Natural killer cell treated with Interleukin-12 subunit alpha and Interleukin-12 subunit beta and Interleukin-15 and Interleukin-18, amount 100 ng/mL, for 72 hours (primary cell): ENCODE measurements around the gene AAMP. TPM values are rescaled to one million over a fixed set of nuclear protein-coding genes. Genes with fewer than 3 reads are reported as not detected.

ENCODE experiments used
- ATAC-seq, 2 donors: fragments of 150-1000 bp; cut with Tn5 transposase in 1 of 2; sonication (Bioruptor Pico), chemical (Tn5 transposase) in 1 of 2; 2 replicates each; pipeline ENCODE4 v1.10.0; 2021
- DNase-seq: peaks from one replicate; pipeline ENCODE4 v3.0.0; 2022; ENCODE audit warnings: low spot score
- H3K27ac Mint-ChIP-seq, 2 donors: 1 replicate in 1 of 2; 2 replicates in 1 of 2; pipeline ENCODE4 v1.8.0; 2022; ENCODE audit warnings: mixed read lengths in 2 of 2, mild to moderate bottlenecking in 1 of 2, moderate library complexity in 1 of 2
- H3K27me3 Mint-ChIP-seq, 2 donors: 1 replicate in 1 of 2; 2 replicates in 1 of 2; pipeline ENCODE4 v1.8.0; 2022; ENCODE audit warnings: mixed read lengths in 2 of 2
- H3K36me3 Mint-ChIP-seq: one replicate; pipeline ENCODE4 v1.8.0; 2022; ENCODE audit warnings: mixed read lengths
- H3K4me1 Mint-ChIP-seq, 2 donors: 1 replicate in 1 of 2; 2 replicates in 1 of 2; pipeline ENCODE4 v1.8.0; 2022; ENCODE audit warnings: low read depth in 2 of 2, mixed read lengths in 2 of 2, mild to moderate bottlenecking in 1 of 2
- H3K4me3 Mint-ChIP-seq: one replicate; pipeline ENCODE4 v1.8.0; 2022; ENCODE audit warnings: mixed read lengths
- H3K9me3 Mint-ChIP-seq: 2 replicates; pipeline ENCODE4 v1.8.0; 2022; ENCODE audit warnings: mixed read lengths
- total RNA-seq, 2 donors: library from RNA; stranded (reverse); gene quantifications; one replicate each; pipeline ENCODE4 v1.2.3, GENCODE V29; 2022

AAMP gene
- total RNA-seq, 2 donors from 2014 or later: 75.6 to 104 TPM

DNA sequence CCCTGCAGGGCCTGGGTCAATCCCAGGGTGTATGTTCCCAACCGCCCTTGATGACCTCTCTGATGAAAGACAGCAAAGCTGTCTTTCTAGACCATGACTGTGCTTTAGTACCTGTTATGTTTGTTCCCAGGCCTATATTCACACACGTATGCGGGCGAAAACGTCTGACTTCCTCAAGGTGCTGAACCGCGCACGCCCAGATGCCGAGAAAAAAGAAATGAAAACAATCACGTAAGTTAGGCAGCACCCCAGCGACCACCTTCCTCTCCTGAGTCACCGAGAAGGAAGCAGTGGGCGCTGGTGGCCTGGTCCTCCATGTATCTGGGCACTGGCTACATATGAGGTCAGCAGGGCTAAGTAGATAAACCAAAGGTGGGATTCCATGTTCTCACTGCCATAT is 20.2 kb downstream of the AAMP start:
- ATAC-seq (no peak), DNase-seq (no peak)
- peaks cover 41% of the 10 kb centered on the region for H3K36me3 Mint-ChIP-seq
- no peaks in the 10 kb centered on the region for H3K9me3 Mint-ChIP-seq
- H3K27me3 Mint-ChIP-seq: no peaks in the 10 kb centered on the region
- no peak overlapping the region for H3K4me3 Mint-ChIP-seq
- peak overlapping the region in 1 of 2 donors; percentile 33 for H3K27ac Mint-ChIP-seq
- peaks cover 0 to 18% of the 10 kb centered on the region in 2 donors for H3K4me1 Mint-ChIP-seq

DNA sequence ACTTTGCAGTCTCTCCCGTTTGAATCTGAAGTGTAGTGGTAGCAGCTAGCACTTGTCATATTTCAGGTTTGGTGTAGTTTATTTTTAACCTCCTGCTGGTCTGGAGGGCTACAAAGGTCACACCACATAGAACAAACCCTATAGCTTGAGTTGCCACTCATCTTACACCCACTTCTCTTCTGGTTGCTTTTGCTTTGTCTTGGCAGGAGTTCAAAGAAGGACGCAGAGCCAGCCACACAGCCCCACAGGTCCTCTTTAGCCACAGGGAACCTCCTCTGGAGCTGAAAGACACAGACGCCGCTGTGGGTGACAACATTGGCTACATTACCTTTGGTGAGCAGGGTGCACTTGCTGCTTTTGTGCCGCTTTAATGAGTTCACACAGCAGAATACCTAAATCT is 24.7 kb downstream of the AAMP start:
- DNase-seq (no peak), ATAC-seq (no peak)
- no peak overlapping the region for H3K4me3 Mint-ChIP-seq
- H3K9me3 Mint-ChIP-seq: no peaks in the 10 kb centered on the region
- no peaks in the 10 kb centered on the region for H3K27me3 Mint-ChIP-seq
- H3K36me3 Mint-ChIP-seq: peaks cover 30% of the 10 kb centered on the region
- H3K4me1 Mint-ChIP-seq: peaks cover 12 to 29% of the 10 kb centered on the region in 2 donors
- H3K27ac Mint-ChIP-seq: peak overlapping the region; percentile 30 to 77

DNA sequence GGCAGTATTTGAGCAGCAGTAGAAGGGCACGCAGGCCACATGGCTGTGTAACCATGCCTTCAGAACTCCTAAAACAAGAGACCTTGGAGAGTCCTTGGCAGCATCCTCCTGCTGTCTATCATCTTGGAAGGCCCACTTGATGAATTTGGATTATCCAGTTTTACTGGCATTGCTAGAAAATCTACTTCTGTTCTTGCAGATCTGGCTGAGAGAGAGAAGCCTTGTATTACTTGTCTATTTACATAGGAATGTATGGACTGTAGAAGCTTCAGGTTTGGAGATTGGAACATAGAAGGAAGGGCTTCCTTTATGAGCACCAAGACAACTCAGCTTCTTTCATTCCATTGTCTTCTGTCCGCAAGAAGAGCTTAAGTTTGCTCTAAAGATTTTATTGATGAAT is 25.3 kb downstream of the AAMP start:
- no peak for ATAC-seq
- no peak for DNase-seq
- Mint-ChIP-seq H3K9me3 (no peaks in the 10 kb centered on the region), H3K4me1 (peaks cover 12 to 26% of the 10 kb centered on the region in 2 donors), H3K27me3 (no peaks in the 10 kb centered on the region), H3K36me3 (peaks cover 26% of the 10 kb centered on the region), H3K27ac (peak overlapping the region; percentile 30 to 77), H3K4me3 (no peak overlapping the region)

DNA sequence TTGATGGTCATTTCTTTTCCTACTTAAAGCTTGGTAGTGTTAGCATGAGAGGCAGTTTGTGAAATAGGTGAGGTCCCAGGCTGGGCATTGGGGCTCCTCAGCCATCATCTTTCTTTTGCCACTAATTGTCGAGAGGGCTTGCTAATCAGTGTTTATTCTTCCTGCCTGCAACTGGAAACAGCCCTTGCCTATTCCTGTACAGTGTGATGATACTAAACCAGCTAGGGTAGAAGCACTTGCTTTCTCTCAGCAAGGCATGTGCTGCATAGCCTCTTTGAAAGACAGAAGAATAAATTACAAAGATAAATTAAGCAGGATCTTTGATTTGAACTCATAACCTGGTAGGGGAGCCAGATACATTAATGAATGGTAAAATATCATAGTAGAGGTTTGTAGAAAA is 25.7 kb downstream of the AAMP start:
- ATAC-seq (no peak), DNase-seq (no peak)
- Mint-ChIP-seq H3K27me3 (no peaks in the 10 kb centered on the region), H3K27ac (peak overlapping the region; percentile 30 to 77), H3K4me3 (no peak overlapping the region), H3K4me1 (peaks cover 13 to 26% of the 10 kb centered on the region in 2 donors), H3K36me3 (peaks cover 28% of the 10 kb centered on the region), H3K9me3 (no peaks in the 10 kb centered on the region)

DNA sequence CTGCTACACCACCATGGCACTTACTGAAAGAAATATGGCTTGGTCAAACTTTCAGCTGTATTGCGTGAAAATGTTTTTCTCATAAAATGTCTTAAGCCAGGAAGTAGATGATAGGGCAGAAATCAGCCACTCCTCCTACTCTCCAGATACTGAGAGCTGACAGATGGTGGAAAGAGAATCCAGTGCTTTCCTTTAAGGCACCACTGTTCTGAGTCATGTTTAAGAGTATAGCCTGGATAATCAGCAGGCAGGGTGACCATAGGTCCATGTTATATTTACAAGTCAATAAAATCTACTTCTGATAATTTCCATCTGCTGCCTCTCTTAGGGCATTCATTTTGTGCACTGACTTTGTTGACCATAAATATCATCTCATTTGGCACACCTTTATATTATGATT is 31.1 kb downstream of the AAMP start:
- no peak for DNase-seq
- ATAC-seq: no peak
- H3K27me3 Mint-ChIP-seq: no peaks in the 10 kb centered on the region
- H3K36me3 Mint-ChIP-seq: peaks cover 31% of the 10 kb centered on the region
- H3K4me3 Mint-ChIP-seq: no peak overlapping the region
- H3K4me1 Mint-ChIP-seq: peaks cover 12 to 29% of the 10 kb centered on the region in 2 donors
- peak overlapping the region in 1 of 2 donors; percentile 37 for H3K27ac Mint-ChIP-seq
- no peaks in the 10 kb centered on the region for H3K9me3 Mint-ChIP-seq

DNA sequence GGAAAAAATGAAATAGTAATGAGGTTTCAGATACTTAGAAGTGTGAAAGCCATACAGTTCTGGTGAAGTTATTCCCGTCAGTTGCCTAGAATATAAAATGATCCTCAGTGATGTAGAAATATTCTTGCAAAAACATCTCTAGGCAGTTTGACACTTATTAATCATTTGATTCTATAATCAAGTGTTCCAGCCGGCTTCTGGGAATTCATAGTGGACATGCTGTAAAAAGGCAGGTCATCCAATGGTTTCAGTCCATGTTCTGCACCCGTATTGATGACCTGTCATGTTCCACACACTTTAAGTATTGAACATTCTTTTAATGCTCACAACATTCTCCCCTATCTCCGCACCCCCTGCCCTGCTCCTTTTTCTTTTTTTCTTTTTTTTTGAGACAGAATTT is 33.1 kb downstream of the AAMP start:
- Mint-ChIP-seq H3K4me3 (no peak overlapping the region), H3K27me3 (no peaks in the 10 kb centered on the region), H3K9me3 (no peaks in the 10 kb centered on the region), H3K27ac (no peak overlapping the region), H3K4me1 (peaks cover 11 to 34% of the 10 kb centered on the region in 2 donors), H3K36me3 (peaks cover 36% of the 10 kb centered on the region)
- ATAC-seq (no peak), DNase-seq (no peak)

DNA sequence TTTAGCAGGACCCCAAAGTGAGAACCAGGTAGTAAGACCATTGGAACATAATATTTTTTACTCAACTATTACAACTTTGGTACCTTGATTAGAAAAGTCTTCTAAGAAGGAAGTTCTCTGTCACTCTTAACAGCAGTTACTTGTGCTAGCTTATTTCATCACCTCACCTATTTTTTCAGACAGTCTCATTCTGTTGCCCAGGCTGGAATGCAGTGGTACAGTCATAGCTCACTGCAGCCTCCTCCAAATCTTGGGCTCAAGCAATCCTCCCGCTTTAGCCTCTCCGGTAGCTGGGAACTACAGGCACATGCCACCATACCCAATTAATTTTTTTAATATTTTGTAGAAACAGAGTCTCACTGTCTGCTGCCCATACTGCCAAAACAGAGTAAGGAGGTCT is 34.9 kb downstream of the AAMP start:
- Mint-ChIP-seq H3K36me3 (peaks cover 46% of the 10 kb centered on the region), H3K27me3 (no peaks in the 10 kb centered on the region), H3K9me3 (no peaks in the 10 kb centered on the region), H3K4me1 (peaks cover 23 to 43% of the 10 kb centered on the region in 2 donors), H3K27ac (peak overlapping the region; percentile 14 to 51), H3K4me3 (no peak overlapping the region)
- no peak for DNase-seq
- no peak for ATAC-seq

DNA sequence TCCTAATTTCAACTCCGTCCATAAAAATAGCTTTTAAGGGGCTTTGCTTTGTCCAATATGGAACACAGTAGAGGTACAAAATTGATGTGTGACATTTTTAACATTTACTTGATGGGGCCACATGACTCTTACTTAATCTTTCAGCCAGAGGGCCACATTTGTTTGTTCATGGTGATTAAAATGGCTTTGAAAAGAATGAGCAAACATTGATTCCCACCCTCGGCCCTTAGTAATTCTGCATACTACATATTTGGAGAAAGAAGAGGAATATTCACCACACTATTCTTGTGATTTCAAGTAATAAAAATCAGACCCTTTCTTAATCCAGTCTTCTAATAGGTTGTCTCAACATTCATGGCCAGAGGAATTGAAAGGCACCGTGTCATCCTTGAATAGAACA is 35.4 kb downstream of the AAMP start:
- Mint-ChIP-seq H3K4me3 (no peak overlapping the region), H3K36me3 (peaks cover 46% of the 10 kb centered on the region)
- DNase-seq: no peak

DNA sequence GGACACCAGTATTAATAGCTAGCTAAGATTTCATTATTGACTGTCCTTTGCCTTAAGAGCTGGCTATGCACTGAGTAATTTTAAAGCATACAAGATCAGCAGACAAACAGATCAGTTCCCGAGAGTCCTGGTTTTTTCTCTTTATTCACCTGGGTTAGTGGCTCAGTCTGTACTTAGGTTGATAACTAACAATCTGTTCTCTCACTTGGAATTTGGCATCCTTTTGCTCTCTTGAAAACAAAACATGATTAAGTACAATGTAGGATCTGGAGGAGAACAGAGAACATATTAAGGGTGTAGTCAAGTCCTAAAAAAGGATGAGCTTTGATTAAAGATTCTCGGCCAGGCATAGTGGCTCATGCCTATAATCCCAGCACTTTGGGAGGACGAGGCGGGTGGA is 36.4 kb downstream of the AAMP start:
- ATAC-seq (no peak), DNase-seq (no peak)
- no peak overlapping the region for H3K4me3 Mint-ChIP-seq
- peak overlapping the region; percentile 49 to 51 for H3K27ac Mint-ChIP-seq
- H3K36me3 Mint-ChIP-seq: peaks cover 46% of the 10 kb centered on the region
- H3K4me1 Mint-ChIP-seq: peaks cover 29 to 44% of the 10 kb centered on the region in 2 donors
- no peaks in the 10 kb centered on the region for H3K9me3 Mint-ChIP-seq
- no peaks in the 10 kb centered on the region for H3K27me3 Mint-ChIP-seq

More for the DNA sequence above, 35.4 kb downstream of the AAMP start:
- no peaks in the 10 kb centered on the region for H3K27me3 Mint-ChIP-seq
- peak overlapping the region; percentile 14 to 51 for H3K27ac Mint-ChIP-seq
- no peak for ATAC-seq
- H3K4me1 Mint-ChIP-seq: peaks cover 23 to 43% of the 10 kb centered on the region in 2 donors
- no peaks in the 10 kb centered on the region for H3K9me3 Mint-ChIP-seq

DNA sequence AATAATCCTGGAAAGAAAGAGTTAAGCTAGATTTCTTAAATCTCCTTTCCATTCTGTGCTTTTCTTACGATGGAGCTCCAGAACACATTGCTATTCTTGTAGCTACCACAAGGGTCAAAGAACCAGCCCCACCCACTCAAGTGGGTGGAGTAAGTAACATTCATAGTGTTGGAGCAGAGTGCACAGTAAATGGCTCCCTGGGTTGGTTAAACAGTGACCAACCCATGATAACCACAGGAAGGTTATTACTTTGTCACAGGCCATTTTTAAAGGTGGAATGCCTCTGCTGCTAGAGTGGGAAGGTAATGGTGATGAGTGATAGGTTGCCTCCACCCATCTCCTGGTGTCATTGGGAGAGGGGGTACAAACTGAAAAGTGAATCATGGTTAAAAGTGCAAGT is 39.1 kb downstream of the AAMP start:
- Mint-ChIP-seq H3K27me3 (no peaks in the 10 kb centered on the region), H3K36me3 (peaks cover 59% of the 10 kb centered on the region), H3K9me3 (no peaks in the 10 kb centered on the region), H3K27ac (peak overlapping the region; percentile 91 to 94), H3K4me1 (peaks cover 44 to 60% of the 10 kb centered on the region in 2 donors), H3K4me3 (peak overlapping the region; percentile 79)
- ATAC-seq: peak; percentile 79 to 85
- DNase-seq: peak; percentile 64

DNA sequence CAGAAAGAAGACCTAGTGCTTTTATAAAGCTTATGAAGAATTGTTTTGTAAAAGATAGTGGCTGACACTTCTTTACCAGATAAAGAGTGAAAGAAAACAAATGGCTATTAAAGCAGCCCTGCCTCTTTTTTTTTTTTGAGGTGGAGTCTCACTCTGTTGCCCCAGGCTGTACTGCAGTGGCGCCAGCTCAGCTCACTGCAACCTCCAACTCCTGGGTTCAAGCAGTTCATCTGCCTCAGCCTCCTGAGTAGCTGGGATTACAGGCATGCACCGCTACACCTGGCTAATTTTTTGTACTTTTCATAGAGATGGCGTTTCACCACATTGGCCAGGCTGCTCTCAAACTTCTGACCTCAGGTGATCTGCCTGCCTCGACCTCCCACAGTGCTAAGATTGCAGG is 40.1 kb downstream of the AAMP start:
- Mint-ChIP-seq H3K9me3 (no peaks in the 10 kb centered on the region), H3K36me3 (peaks cover 64% of the 10 kb centered on the region), H3K27me3 (no peaks in the 10 kb centered on the region), H3K27ac (peak overlapping the region; percentile 91 to 94), H3K4me1 (peaks cover 54 to 70% of the 10 kb centered on the region in 2 donors), H3K4me3 (peak overlapping the region; percentile 79)
- ATAC-seq (peak; percentile 45 to 64), DNase-seq (no peak)

DNA sequence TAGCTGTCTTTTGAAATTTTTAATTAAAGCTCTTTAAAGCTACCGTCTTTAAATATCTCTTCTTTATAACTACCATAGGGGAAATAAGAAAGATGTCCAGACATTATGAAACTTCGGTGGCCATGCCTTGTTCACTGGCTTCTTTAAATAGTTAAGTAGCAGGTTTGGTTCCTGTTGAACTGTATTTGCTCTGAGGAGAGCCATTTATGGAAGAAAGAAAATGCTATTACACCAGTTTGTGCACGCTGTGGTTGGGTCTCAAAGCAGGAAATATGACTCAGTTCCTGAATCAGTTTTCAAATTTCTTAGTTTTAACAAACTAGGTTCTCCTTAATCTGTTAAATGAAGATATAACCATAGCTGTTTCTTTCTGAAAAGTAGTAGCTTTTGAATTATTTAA is 40.7 kb downstream of the AAMP start:
- peak; percentile 73 for DNase-seq
- peaks cover 60 to 72% of the 10 kb centered on the region in 2 donors for H3K4me1 Mint-ChIP-seq

DNA sequence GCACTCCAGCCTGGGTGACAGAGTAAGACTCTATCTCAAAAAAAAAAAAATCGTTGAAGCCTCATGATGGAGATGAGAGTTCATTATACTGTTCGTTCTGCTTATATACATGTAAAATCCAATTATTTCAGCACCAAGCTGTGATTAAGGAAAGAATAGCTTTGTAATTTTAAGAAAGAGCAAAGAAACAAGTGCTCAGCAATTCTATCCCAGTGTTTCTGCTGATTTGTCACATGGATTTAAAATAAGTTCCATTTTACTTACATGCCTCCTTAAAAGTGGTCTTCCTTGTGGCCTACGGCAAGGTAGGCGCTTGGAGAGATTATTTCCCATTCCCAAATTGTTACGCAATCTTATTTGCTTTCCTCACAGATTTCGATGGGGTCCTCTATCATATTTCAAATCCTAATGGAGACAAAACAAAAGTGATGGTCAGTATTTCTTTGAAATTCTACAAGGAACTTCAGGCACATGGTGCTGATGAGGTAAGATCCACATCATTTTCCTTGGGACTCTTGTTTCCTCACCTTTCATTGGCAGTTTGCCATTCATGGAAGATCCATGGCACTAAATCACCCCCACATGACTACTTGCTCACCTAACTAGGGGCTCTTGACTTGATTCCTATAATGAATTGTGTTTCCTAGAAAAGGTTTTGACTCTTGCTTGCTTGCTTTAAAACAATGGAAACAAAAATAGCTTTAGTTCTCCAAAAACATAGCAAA is 41.4 kb downstream of the AAMP start:
- Mint-ChIP-seq H3K27me3 (no peaks in the 10 kb centered on the region), H3K4me1 (peaks cover 63 to 71% of the 10 kb centered on the region in 2 donors), H3K27ac (peak overlapping the region; percentile 91 to 94), H3K36me3 (peaks cover 60% of the 10 kb centered on the region), H3K9me3 (no peaks in the 10 kb centered on the region), H3K4me3 (peak overlapping the region; percentile 79)
- DNase-seq: no peak
- ATAC-seq: no peak

More for the DNA sequence above, 40.7 kb downstream of the AAMP start:
- Mint-ChIP-seq H3K27me3 (no peaks in the 10 kb centered on the region), H3K27ac (peak overlapping the region; percentile 91 to 94), H3K36me3 (peaks cover 64% of the 10 kb centered on the region), H3K9me3 (no peaks in the 10 kb centered on the region), H3K4me3 (peak overlapping the region; percentile 79)
- ATAC-seq: peak; percentile 90 to 92

DNA sequence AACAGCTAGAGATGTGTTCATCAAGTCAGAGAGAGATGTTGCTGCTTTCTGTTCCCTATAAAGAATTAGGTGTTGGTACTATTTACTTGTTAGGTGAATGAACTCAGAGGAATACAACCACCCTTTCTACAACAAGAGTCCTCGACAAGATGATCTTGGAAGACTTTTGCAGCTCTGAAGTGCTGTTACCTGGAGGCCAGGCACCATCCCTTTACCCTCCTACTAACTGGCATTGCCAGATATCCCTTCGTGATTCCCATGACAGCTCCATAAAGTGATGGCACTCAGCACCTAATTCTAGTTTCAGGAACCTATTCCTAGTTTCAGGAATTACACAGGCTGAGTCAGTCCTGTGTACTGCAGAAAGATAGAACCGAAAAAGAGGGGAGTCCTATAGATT is 43.0 kb downstream of the AAMP start:
- Mint-ChIP-seq H3K9me3 (no peaks in the 10 kb centered on the region), H3K27me3 (no peaks in the 10 kb centered on the region), H3K36me3 (peaks cover 52% of the 10 kb centered on the region), H3K4me1 (peaks cover 72 to 78% of the 10 kb centered on the region in 2 donors), H3K27ac (peak overlapping the region; percentile 91 to 94), H3K4me3 (peak overlapping the region; percentile 49)
- no peak for DNase-seq
- no peak for ATAC-seq
